ENCODE results near the gene CDC14A. TPM values are rescaled to one million over a fixed set of nuclear protein-coding genes. Genes with fewer than 3 reads are reported as not detected.

CDC14A gene
- total RNA-seq, 1 experiment from 2014 or later, result 11.1 TPM

GRCh38 chr1:100350787-100351094, 1.6 kb upstream of the CDC14A start:
- no peak for ATAC-seq
- Mint-ChIP-seq H3K27me3 (ENCODE audit: low read depth) (no peaks in the 10 kb centered on the region; the same call in 1 of the 2 replicates), H3K4me3 (peak overlapping the region; percentile 98), H3K9me3 (no peaks in the 10 kb centered on the region), H3K4me1 (peaks cover 26% of the 10 kb centered on the region), H3K27ac (peak overlapping the region; percentile 100), H3K36me3 (no peaks in the 10 kb centered on the region)
- POLR2A ChIA-PET, result interaction anchor here (0.5 to 4.4 kb wide), 3 partner anchors 85 to 111 kb away, joined by 3 to 34 read pairs (median 13); partner anchors contain the start of genes DBT and RTCA
- DNase-seq (ENCODE audit: low spot score), result no peak
- TF ChIP-seq IRF2 (CRISPR knock-in tag; IDR thresholded peaks at IDR 0.05; ENCODE audit: borderline replicate concordance, low read depth), result no peak
- CTCF ChIA-PET, result interaction anchor here (2.4 to 3.3 kb wide), 2 partner anchors 85 to 108 kb away, joined by 10 to 17 read pairs; partner anchors contain the start of gene RTCA

DNA sequence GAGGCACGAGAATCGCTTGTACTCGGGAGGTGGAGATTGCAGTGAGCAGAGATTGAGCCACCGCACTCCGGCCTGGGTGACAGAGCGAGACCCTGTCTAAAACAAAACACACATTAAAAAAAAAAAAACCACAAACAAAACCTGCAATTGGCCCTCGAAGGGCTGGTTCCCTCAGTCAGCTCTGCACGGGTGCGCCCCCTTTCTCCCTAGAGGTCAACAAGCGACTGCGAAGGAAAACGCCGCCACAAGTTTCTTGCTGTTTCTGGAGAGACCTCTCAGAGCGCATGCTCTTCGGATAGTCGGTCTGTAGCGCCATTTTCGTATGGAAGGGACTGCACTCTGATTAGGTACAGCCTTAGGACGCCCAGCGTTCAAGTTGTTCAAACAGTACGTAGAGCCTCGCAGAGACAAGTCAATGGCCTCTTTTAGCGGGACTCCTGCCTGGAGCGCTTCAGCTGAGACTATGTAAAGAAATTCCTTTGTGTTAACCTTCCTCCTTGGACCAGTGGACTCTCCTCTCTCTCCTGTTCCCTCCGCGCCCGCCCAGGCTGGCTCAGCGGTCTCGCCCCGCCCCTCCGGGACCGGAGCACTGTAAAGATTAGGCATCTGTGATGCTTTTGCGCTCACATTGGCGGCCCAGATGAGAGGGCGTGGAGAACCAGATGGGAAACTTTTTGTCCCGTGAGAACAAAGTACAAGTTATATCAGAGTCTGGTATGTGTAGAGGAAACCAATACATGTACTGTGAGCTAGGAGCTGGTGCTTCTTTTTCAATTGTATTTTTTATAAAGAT, 1.0 kb upstream of the CDC14A start:
- POLR2A ChIA-PET, result interaction anchor here (0.5 to 4.4 kb wide), 6 partner anchors 66 to 382 kb away, joined by 3 to 34 read pairs (median 4); partner anchors contain the start of genes DBT, RTCA and SLC35A3
- CTCF ChIA-PET, result interaction anchor here (1.9 to 3.3 kb wide), 3 partner anchors 53 to 108 kb away, joined by 6 to 17 read pairs (median 10); partner anchors contain the start of gene RTCA
- H3K27ac Mint-ChIP-seq, result peak overlapping the region; percentile 100
- H3K4me1 Mint-ChIP-seq, result peaks cover 28% of the 10 kb centered on the region
- DNase-seq (ENCODE audit: low spot score) (peak; percentile 94), ATAC-seq (peak; percentile 71)
- H3K36me3 Mint-ChIP-seq, result no peaks in the 10 kb centered on the region
- peak overlapping the region; percentile 98 for H3K4me3 Mint-ChIP-seq
- no peaks in the 10 kb centered on the region for H3K9me3 Mint-ChIP-seq
- H3K27me3 Mint-ChIP-seq (ENCODE audit: low read depth), result no peaks in the 10 kb centered on the region; the same call in 1 of the 2 replicates
- TF ChIP-seq NFYB (CRISPR knock-in tag; conservative IDR thresholded peaks at IDR 0.05; ENCODE audit: low read depth) (no peak), GABPB1 (CRISPR knock-in tag; IDR thresholded peaks at IDR 0.05) (no peak), ZNF232 (CRISPR knock-in tag; IDR thresholded peaks at IDR 0.05) (no peak), NR2C2 (CRISPR knock-in tag; IDR thresholded peaks at IDR 0.05) (no peak), HMGXB4 (CRISPR knock-in tag; IDR thresholded peaks at IDR 0.05) (peak; percentile 66; the same call in 1 of the 2 replicates), ZNF219 (CRISPR knock-in tag; IDR thresholded peaks at IDR 0.05; ENCODE audit: borderline replicate concordance) (no peak), SP1 (CRISPR knock-in tag; conservative IDR thresholded peaks at IDR 0.05) (peak; percentile 31; the same call in 1 of the 2 replicates), ZNF532 (CRISPR knock-in tag; IDR thresholded peaks at IDR 0.05; ENCODE audit: borderline replicate concordance) (0 out of 2 replicates have a peak, but pooled peaks have one; percentile 10), ZBTB21 (CRISPR knock-in tag; IDR thresholded peaks at IDR 0.05; ENCODE audit: borderline replicate concordance) (no peak), ZNF281 (CRISPR knock-in tag; IDR thresholded peaks at IDR 0.05) (no peak)
- TF ChIP-seq, protein P1, sequence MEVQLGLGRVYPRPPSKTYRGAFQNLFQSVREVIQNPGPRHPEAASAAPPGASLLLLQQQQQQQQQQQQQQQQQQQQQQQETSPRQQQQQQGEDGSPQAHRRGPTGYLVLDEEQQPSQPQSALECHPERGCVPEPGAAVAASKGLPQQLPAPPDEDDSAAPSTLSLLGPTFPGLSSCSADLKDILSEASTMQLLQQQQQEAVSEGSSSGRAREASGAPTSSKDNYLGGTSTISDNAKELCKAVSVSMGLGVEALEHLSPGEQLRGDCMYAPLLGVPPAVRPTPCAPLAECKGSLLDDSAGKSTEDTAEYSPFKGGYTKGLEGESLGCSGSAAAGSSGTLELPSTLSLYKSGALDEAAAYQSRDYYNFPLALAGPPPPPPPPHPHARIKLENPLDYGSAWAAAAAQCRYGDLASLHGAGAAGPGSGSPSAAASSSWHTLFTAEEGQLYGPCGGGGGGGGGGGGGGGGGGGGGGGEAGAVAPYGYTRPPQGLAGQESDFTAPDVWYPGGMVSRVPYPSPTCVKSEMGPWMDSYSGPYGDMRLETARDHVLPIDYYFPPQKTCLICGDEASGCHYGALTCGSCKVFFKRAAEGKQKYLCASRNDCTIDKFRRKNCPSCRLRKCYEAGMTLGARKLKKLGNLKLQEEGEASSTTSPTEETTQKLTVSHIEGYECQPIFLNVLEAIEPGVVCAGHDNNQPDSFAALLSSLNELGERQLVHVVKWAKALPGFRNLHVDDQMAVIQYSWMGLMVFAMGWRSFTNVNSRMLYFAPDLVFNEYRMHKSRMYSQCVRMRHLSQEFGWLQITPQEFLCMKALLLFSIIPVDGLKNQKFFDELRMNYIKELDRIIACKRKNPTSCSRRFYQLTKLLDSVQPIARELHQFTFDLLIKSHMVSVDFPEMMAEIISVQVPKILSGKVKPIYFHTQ (CRISPR knock-in tag; IDR thresholded peaks at IDR 0.05), result 0 out of 2 replicates have a peak, but pooled peaks have one; percentile 35
- TF ChIP-seq, protein P2, sequence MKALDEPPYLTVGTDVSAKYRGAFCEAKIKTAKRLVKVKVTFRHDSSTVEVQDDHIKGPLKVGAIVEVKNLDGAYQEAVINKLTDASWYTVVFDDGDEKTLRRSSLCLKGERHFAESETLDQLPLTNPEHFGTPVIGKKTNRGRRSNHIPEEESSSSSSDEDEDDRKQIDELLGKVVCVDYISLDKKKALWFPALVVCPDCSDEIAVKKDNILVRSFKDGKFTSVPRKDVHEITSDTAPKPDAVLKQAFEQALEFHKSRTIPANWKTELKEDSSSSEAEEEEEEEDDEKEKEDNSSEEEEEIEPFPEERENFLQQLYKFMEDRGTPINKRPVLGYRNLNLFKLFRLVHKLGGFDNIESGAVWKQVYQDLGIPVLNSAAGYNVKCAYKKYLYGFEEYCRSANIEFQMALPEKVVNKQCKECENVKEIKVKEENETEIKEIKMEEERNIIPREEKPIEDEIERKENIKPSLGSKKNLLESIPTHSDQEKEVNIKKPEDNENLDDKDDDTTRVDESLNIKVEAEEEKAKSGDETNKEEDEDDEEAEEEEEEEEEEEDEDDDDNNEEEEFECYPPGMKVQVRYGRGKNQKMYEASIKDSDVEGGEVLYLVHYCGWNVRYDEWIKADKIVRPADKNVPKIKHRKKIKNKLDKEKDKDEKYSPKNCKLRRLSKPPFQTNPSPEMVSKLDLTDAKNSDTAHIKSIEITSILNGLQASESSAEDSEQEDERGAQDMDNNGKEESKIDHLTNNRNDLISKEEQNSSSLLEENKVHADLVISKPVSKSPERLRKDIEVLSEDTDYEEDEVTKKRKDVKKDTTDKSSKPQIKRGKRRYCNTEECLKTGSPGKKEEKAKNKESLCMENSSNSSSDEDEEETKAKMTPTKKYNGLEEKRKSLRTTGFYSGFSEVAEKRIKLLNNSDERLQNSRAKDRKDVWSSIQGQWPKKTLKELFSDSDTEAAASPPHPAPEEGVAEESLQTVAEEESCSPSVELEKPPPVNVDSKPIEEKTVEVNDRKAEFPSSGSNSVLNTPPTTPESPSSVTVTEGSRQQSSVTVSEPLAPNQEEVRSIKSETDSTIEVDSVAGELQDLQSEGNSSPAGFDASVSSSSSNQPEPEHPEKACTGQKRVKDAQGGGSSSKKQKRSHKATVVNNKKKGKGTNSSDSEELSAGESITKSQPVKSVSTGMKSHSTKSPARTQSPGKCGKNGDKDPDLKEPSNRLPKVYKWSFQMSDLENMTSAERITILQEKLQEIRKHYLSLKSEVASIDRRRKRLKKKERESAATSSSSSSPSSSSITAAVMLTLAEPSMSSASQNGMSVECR (CRISPR knock-in tag; IDR thresholded peaks at IDR 0.05; ENCODE audit: borderline replicate concordance), result no peak; the same call in 1 of the 2 replicates
- TF ChIP-seq, protein P3, sequence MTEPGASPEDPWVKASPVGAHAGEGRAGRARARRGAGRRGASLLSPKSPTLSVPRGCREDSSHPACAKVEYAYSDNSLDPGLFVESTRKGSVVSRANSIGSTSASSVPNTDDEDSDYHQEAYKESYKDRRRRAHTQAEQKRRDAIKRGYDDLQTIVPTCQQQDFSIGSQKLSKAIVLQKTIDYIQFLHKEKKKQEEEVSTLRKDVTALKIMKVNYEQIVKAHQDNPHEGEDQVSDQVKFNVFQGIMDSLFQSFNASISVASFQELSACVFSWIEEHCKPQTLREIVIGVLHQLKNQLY (CRISPR knock-in tag; IDR thresholded peaks at IDR 0.05), result no peak
